GM12878 (cell line): ENCODE results near the gene ZNF682. TPM values are rescaled to one million over a fixed set of nuclear protein-coding genes. Genes with fewer than 3 reads are reported as not detected.
"Not testable (repeated sequence)": the region's sequence is repeated elsewhere in the genome, so short reads cannot be mapped to it uniquely, and the experiment has no call there.

Experiments used
- ATAC-seq: fragments of 200-7000 bp; cut with Tn5 transposase; 3 replicates; pipeline ENCODE4 v1.9.1; 2020; ENCODE audit warnings: mild to moderate bottlenecking, moderate library complexity
- BruUV-seq: library from RNA; stranded (reverse); fragments of 400-500 nt; replicated peaks from 2 replicates; lab custom pipeline; 2021; lab: Mats Ljungman, UMichigan
- CTCF ChIA-PET: fragments of 300-600 bp; sonication (Branson Sonifier 250); formaldehyde crosslinking; extraction: SDS; loops from one replicate; lab custom pipeline; 2021; ENCODE audit warnings: inconsistent platforms; lab: Yijun Ruan, JAX
- POLR2A ChIA-PET: fragments of 350-600 bp; formaldehyde crosslinking; extraction: SDS; loops from one replicate; lab custom pipeline; 2021; ENCODE audit warnings: inconsistent platforms; lab: Charles Lee
- RAD21 ChIA-PET: fragments of 300-600 bp; sonication (Branson Sonifier 250); formaldehyde crosslinking; loops from one replicate; lab custom pipeline; 2023; ENCODE audit warnings: antibody characterized with exemption; ENCODE audit not compliant: unreplicated experiment; lab: Charles Lee
- SMC1A ChIA-PET: fragments of 300-600 bp; sonication (Branson Sonifier 250); formaldehyde crosslinking; loops from one replicate; lab custom pipeline; 2023; ENCODE audit not compliant: unreplicated experiment, uncharacterized antibody; lab: Charles Lee
- DNase-seq: peaks from one replicate; pipeline ENCODE4 v3.0.0-alpha.2; 2011; ENCODE audit warnings: low read depth, low spot score
- FAIRE-seq: peaks from 3 replicates; lab custom pipeline; 2011; peaks lifted over from hg19 to GRCh38; lab: Jason Lieb, UNC
- H2AFZ ChIP-seq: 2 replicates; pipeline ENCODE4 v1.6.0; 2011; ENCODE audit warnings: low read depth, low read length, control low read depth; ENCODE audit not compliant: control insufficient read depth
- H3K27ac ChIP-seq: 2 replicates; pipeline ENCODE4 v1.5.1; 2011; ENCODE audit warnings: control low read depth; ENCODE audit not compliant: control insufficient read depth, insufficient read depth
- H3K27me3 ChIP-seq, 2 experiments: replicated peaks in 1 of 2; 2 replicates each; pipeline versions ENCODE4 v1.6.0 to v1.6.1; 2011; ENCODE audit warnings: low read length in 1 of 2; ENCODE audit not compliant: control insufficient read depth in 2 of 2, insufficient read depth in 2 of 2
- H3K36me3 ChIP-seq, 2 experiments: 2 replicates each; pipeline ENCODE4 v1.5.1; 2011; ENCODE audit warnings: low read length in 1 of 2; ENCODE audit not compliant: control insufficient read depth in 2 of 2, insufficient read depth in 2 of 2
- H3K4me1 ChIP-seq: 2 replicates; pipeline ENCODE4 v1.6.1; 2011; ENCODE audit warnings: mild to moderate bottlenecking, low read length, moderate library complexity, mixed read lengths; ENCODE audit not compliant: control insufficient read depth, insufficient read depth
- H3K4me2 ChIP-seq: 2 replicates; pipeline ENCODE4 v1.6.0; 2011; ENCODE audit warnings: control low read depth; ENCODE audit not compliant: control insufficient read depth, insufficient read depth
- H3K4me3 ChIP-seq: fragments of 200-600 bp; sonication (generic); 2 replicates; pipeline ENCODE4 v1.5.1; 2016
- H3K79me2 ChIP-seq: 2 replicates; pipeline ENCODE4 v1.6.0; 2011; ENCODE audit warnings: low read length; ENCODE audit not compliant: control insufficient read depth, insufficient read depth
- H3K9ac ChIP-seq: 2 replicates; pipeline ENCODE4 v1.8.0; 2011; ENCODE audit warnings: low read length, control low read depth, mixed read lengths; ENCODE audit not compliant: control insufficient read depth, insufficient read depth
- H3K9me3 ChIP-seq: replicated peaks from 3 replicates; pipeline ENCODE4 v1.5.1; 2011; ENCODE audit warnings: mild to moderate bottlenecking, low read length; ENCODE audit not compliant: control insufficient read depth, insufficient read depth
- H4K20me1 ChIP-seq: 2 replicates; pipeline ENCODE4 v1.6.0; 2011; ENCODE audit not compliant: control insufficient read depth, insufficient read depth
- RAD21 ChIP-seq: IDR thresholded peaks from 2 replicates; pipeline ENCODE4 v1.6.1; 2011; ENCODE audit warnings: mild to moderate bottlenecking, low read depth, low read length, moderate library complexity; ENCODE audit not compliant: insufficient read depth
- SMC3 ChIP-seq: IDR thresholded peaks from 2 replicates; pipeline ENCODE4 v1.6.1; 2011; ENCODE audit warnings: low read length, improper control_type of control experiment, borderline replicate concordance
- WGBS: methylation state at CpG from one replicate; pipeline ENCODE4 v1.1.6; 2016; ENCODE audit warnings: low lambda C conversion rate; ENCODE audit not compliant: insufficient replicate concordance, insufficient coverage; ENCODE audit errors: missing lambda C conversion rate; 5-methylcytosine and 5-hydroxymethylcytosine counted together
- in situ Hi-C: fragments of 300-500 bp; cut with MboI; formaldehyde crosslinking; loops from 9 replicates; pipeline ENCODE4 v1.14.3; 2018; ENCODE audit warnings: mixed read lengths
- intact Hi-C: fragments of 100-400 bp; cut with micrococcal nuclease; formaldehyde crosslinking; loops from one replicate; pipeline ENCODE4 v1.14.2; 2022; ENCODE audit not compliant: unreplicated experiment
- polyA plus RNA-seq, 11 experiments: library from polyadenylated mRNA; depleted of rRNA in 4 of 11; unstranded in 6 of 11; stranded (reverse) in 5 of 11; fragments of >200 nt; fragmentation: Nextera tagmentation in 4 of 11; fragmentation: Illumina TruSeq in 1 of 11; extraction: Ambion mirVana in 4 of 11; extraction: Trizol in 1 of 11; gene quantifications; 1 replicate in 1 of 11; 2 replicates in 10 of 11; pipeline versions ENCODE4 v1.2.1 to v1.2.3, GENCODE V29; 2011 to 2016; ENCODE audit warnings: inconsistent platforms in 2 of 11, missing spikeins in 2 of 11, low read depth in 1 of 11
- total RNA-seq, 4 experiments: library from RNA; depleted of rRNA in 3 of 4; stranded (reverse); fragments of >200 nt in 3 of 4; fragmentation: Illumina TruSeq in 1 of 4; extraction: Trizol in 1 of 4; gene quantifications; 2 replicates each; pipeline versions ENCODE4 v1.2.1 to v1.2.3, GENCODE V29; 2013 to 2021
- TF ChIP-seq, protein P1 (sequence below), 3 experiments: IDR thresholded peaks in 2 of 3; conservative IDR thresholded peaks in 1 of 3; 2 replicates each; pipeline ENCODE4 v1.5.1; 2011; ENCODE audit warnings: low read depth in 3 of 3, low read length in 3 of 3, mild to moderate bottlenecking in 3 of 3, control low read depth in 2 of 3, moderate library complexity in 2 of 3, inconsistent platforms in 1 of 3, mixed read lengths in 1 of 3; ENCODE audit not compliant: control insufficient read depth in 2 of 3, insufficient read depth in 1 of 3; ENCODE audit errors: extremely low read depth in 1 of 3

ZNF682 gene
- total and polyA plus RNA-seq, 10 of the 15 experiments (the other 5 are each of a cell fraction or from before 2014, with no cell fraction given): 0.06 to 1.6 (median 0.27) TPM; not detected in 3

DNA sequence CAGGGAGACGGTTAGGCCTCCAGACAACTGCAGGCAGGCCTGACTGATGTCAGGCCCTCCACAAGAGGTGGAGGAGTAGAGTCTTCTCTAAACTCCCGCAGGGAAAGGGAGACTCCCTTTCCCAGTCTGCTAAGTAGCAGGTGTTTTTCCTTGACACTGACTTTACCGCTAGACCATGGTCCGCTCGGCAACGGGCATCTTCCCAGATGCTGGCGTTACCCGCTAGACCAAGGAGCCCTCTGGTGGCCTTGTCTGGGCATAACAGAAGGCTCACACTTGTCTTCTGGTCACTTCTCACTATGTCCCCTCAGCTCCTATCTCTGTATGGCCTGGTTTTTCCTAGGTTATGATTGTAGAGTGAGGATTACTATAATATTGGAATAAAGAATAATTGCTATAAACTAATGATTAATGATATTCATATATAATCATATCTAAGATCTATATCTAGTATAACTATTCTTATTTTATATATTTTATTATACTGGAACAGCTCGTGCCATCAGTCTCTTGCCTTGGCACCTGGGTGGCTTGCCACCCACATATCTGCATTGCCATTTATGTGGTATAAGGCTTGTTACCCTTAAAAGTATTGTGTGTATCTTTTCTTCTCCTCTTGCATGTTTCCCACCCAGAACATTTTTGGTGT, 80.0 kb downstream of the ZNF682 start:
- DNase-seq: peak; percentile 1
- H3K4me1 ChIP-seq, H3K9me3 ChIP-seq, H3K9ac ChIP-seq, H3K4me3 ChIP-seq, H3K27me3 ChIP-seq, ATAC-seq, H3K4me2 ChIP-seq, H3K27ac ChIP-seq, FAIRE-seq, H4K20me1 ChIP-seq, BruUV-seq, POLR2A ChIA-PET, H3K79me2 ChIP-seq, H2AFZ ChIP-seq, H3K36me3 ChIP-seq: not testable (repeated sequence)
- in situ Hi-C loops: loop anchor here (5.0 kb wide), 1 partner anchor 432 kb away; the partner anchor contains the start of gene YJEFN3
- SMC1A ChIA-PET: interaction anchor here (1.3 to 1.7 kb wide), 2 partner anchors 138 to 427 kb away, joined by 3 read pairs; partner anchors contain the start of gene ZNF506
- CTCF ChIA-PET: interaction anchor here (0.6 to 2.0 kb wide), 3 partner anchors 185 to 430 kb away, joined by 3 to 15 read pairs (median 4); no protein-coding TSS in a partner anchor
- TF ChIP-seq SMC3 (peak; percentile 28; the same call in 1 of the 2 replicates), RAD21 (peak; percentile 65)
- TF ChIP-seq, protein P1, sequence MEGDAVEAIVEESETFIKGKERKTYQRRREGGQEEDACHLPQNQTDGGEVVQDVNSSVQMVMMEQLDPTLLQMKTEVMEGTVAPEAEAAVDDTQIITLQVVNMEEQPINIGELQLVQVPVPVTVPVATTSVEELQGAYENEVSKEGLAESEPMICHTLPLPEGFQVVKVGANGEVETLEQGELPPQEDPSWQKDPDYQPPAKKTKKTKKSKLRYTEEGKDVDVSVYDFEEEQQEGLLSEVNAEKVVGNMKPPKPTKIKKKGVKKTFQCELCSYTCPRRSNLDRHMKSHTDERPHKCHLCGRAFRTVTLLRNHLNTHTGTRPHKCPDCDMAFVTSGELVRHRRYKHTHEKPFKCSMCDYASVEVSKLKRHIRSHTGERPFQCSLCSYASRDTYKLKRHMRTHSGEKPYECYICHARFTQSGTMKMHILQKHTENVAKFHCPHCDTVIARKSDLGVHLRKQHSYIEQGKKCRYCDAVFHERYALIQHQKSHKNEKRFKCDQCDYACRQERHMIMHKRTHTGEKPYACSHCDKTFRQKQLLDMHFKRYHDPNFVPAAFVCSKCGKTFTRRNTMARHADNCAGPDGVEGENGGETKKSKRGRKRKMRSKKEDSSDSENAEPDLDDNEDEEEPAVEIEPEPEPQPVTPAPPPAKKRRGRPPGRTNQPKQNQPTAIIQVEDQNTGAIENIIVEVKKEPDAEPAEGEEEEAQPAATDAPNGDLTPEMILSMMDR (IDR thresholded peaks at IDR 0.05 in 2 of 3, conservative IDR thresholded peaks at IDR 0.05 in 1 of 3; ENCODE audit: control insufficient read depth in 2 of 3, extremely low read depth in 1 of 3, insufficient read depth in 1 of 3, low read depth in 3 of 3, low read length in 3 of 3): peak; percentile 27 to 55 (median 38); a peak in 4 of 6 replicates
- 5% methylated on average over 9 of the region's 9 CpGs for WGBS
- RAD21 ChIA-PET: interaction anchor here (1.4 to 2.2 kb wide), 2 partner anchors 183 to 290 kb away, joined by 4 read pairs; partner anchors contain the start of gene ZNF101
- intact Hi-C loops: loop anchor here (1.0 kb wide), 1 partner anchor 427 kb away; no protein-coding TSS in a partner anchor

DNA sequence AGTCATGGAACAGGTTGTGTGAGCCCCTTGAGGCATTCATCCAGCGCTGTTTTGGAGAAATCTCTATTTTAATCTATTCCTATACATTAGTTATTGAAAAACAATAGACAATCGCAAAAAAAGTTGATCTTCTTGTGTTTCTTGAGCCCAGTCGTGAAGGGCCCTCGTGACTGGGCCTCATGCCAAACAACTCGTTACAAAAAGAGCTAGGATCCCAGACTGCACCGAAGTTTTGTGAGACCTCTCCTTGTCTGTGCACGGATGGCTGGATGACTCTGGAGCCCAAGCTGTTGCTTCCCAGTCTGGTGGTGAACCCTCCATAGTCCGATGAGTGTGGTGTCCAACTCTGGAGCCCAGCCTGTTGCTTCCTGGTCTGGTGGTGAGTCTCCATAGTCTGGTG, 81.5 kb downstream of the ZNF682 start:
- H3K4me1 ChIP-seq, H2AFZ ChIP-seq, FAIRE-seq, H3K4me2 ChIP-seq, H3K9me3 ChIP-seq, DNase-seq, H3K4me3 ChIP-seq, BruUV-seq, H3K36me3 ChIP-seq, H3K79me2 ChIP-seq, RAD21 ChIA-PET, H4K20me1 ChIP-seq, POLR2A ChIA-PET, H3K9ac ChIP-seq, ATAC-seq, H3K27ac ChIP-seq, H3K27me3 ChIP-seq, intact Hi-C loops: not testable (repeated sequence)
- SMC1A ChIA-PET: interaction anchor here (1.4 kb wide), 1 partner anchor 425 kb away, joined by 5 read pairs; no protein-coding TSS in a partner anchor
- WGBS: 79% methylated on average over 8 of the region's 8 CpGs
- CTCF ChIA-PET: interaction anchor here (2.0 kb wide), 1 partner anchor 426 kb away, joined by 15 read pairs; no protein-coding TSS in a partner anchor
- in situ Hi-C loops: loop anchor here (5.0 kb wide), 1 partner anchor 430 kb away; the partner anchor contains the start of gene YJEFN3
